Fibroblast of lung (primary cell): Measurements from ENCODE around the gene ENC1. TPM values are rescaled to one million over a fixed set of nuclear protein-coding genes. Genes with fewer than 3 reads are reported as not detected.

ENCODE experiments used
- DNase-seq, 2 donors: peaks; one replicate each; pipeline versions ENCODE4 v3.0.0 to v3.0.0-alpha.2; 2010; ENCODE audit warnings: low read depth in 2 of 2
- H2AFZ ChIP-seq: 2 replicates; pipeline ENCODE4 v1.5.1; 2012; ENCODE audit warnings: low read length, control low read depth, inconsistent platforms
- H3K27ac ChIP-seq: 2 replicates; pipeline ENCODE4 v1.5.1; 2011; ENCODE audit warnings: low read length, control low read depth; ENCODE audit not compliant: insufficient read depth
- H3K27me3 ChIP-seq: 2 replicates; pipeline ENCODE4 v1.5.1; 2011; ENCODE audit warnings: mild to moderate bottlenecking, low read length; ENCODE audit not compliant: control insufficient read depth, insufficient read depth
- H3K36me3 ChIP-seq: 2 replicates; pipeline ENCODE4 v1.5.1; 2011; ENCODE audit warnings: low read length; ENCODE audit not compliant: control insufficient read depth, insufficient read depth
- H3K4me1 ChIP-seq: 2 replicates; pipeline ENCODE4 v1.5.1; 2011; ENCODE audit warnings: low read length; ENCODE audit not compliant: control insufficient read depth, insufficient read depth; ENCODE audit errors: extremely low read depth
- H3K4me2 ChIP-seq: 2 replicates; pipeline ENCODE4 v1.5.1; 2011; ENCODE audit warnings: low read length, control low read depth; ENCODE audit not compliant: insufficient read depth; ENCODE audit errors: extremely low read depth
- H3K4me3 ChIP-seq, 4 experiments: fragments of 200-600 bp in 1 of 4; sonication (generic) in 1 of 4; replicated peaks in 1 of 4; 2 replicates each; pipeline ENCODE4 v1.5.1; 2011 to 2016; ENCODE audit warnings: low read length in 4 of 4, low read depth in 3 of 4, mild to moderate bottlenecking in 3 of 4, control low read depth in 2 of 4, inconsistent platforms in 1 of 4, mixed read lengths in 1 of 4; ENCODE audit not compliant: insufficient read depth in 1 of 4; ENCODE audit errors: control extremely low read depth in 1 of 4
- H3K79me2 ChIP-seq: 2 replicates; pipeline ENCODE4 v1.5.1; 2012; ENCODE audit warnings: mild to moderate bottlenecking, low read length, inconsistent platforms; ENCODE audit not compliant: control insufficient read depth, insufficient read depth
- H3K9ac ChIP-seq: 2 replicates; pipeline ENCODE4 v1.5.1; 2011; ENCODE audit warnings: mild to moderate bottlenecking, low read length, control low read depth; ENCODE audit not compliant: insufficient read depth
- H3K9me3 ChIP-seq: 2 replicates; pipeline ENCODE4 v1.5.1; 2012; ENCODE audit warnings: low read depth, low read length; ENCODE audit not compliant: control insufficient read depth, insufficient read depth
- H4K20me1 ChIP-seq: 2 replicates; pipeline ENCODE4 v1.5.1; 2011; ENCODE audit warnings: low read length; ENCODE audit not compliant: control insufficient read depth, insufficient read depth; ENCODE audit errors: extremely low read depth
- CTCF ChIP-seq, 2 donors: IDR thresholded peaks in 1 of 2; conservative IDR thresholded peaks in 1 of 2; 1 replicate in 1 of 2; 2 replicates in 1 of 2; pipeline ENCODE4 v1.5.1; 2011 to 2012; ENCODE audit warnings: low read length in 2 of 2, control low read depth in 1 of 2, inconsistent platforms in 1 of 2, low read depth in 1 of 2, mild to moderate bottlenecking in 1 of 2
- EZH2 ChIP-seq: IDR thresholded peaks from 2 replicates; pipeline ENCODE4 v1.5.1; 2012; ENCODE audit warnings: low read length, control low read depth, mild to moderate bottlenecking; ENCODE audit errors: missing control alignments
- polyA plus RNA-seq, 2 donors: library from polyadenylated mRNA; depleted of rRNA in 1 of 2; stranded (reverse) in 1 of 2; unstranded in 1 of 2; fragments of >200 nt; gene quantifications; 2 replicates each; pipeline ENCODE4 v1.2.1, GENCODE V29; 2011 to 2012; ENCODE audit warnings: missing spikeins in 1 of 2
- total RNA-seq: library from RNA; depleted of rRNA; stranded (reverse); fragments of >200 nt; gene quantifications from 2 replicates; pipeline ENCODE4 v1.2.1, GENCODE V29; 2014

ENC1 gene
- total and polyA plus RNA-seq, 2 donors (not counting 1 experiment from before 2014, with no cell fraction given) = 3.5 to 15.4 TPM

- peak overlapping the region; percentile 50 for H2AFZ ChIP-seq
- peaks cover 2% of the 10 kb centered on the region for H3K4me1 ChIP-seq
- no peaks in the 10 kb centered on the region for H4K20me1 ChIP-seq
- no peak overlapping the region for H3K4me3 ChIP-seq
- DNase-seq = peak; percentile 65 to 74
- no peak overlapping the region for H3K9ac ChIP-seq
- no peaks in the 10 kb centered on the region for H3K9me3 ChIP-seq
- no peaks in the 10 kb centered on the region for H3K27me3 ChIP-seq
- TF ChIP-seq CTCF (conservative IDR thresholded peaks at IDR 0.05 in 1 of 2, IDR thresholded peaks at IDR 0.05 in 1 of 2; ENCODE audit: low read depth in 1 of 2, low read length in 2 of 2) = peak; percentile 56 to 67
- TF ChIP-seq EZH2 = no peak
- H3K79me2 ChIP-seq = no peaks in the 10 kb centered on the region
- no peaks in the 10 kb centered on the region for H3K36me3 ChIP-seq
- H3K4me2 ChIP-seq = peak overlapping the region; percentile 56
- H3K27ac ChIP-seq = no peak overlapping the region
Measured at GRCh38 chr5:74648835-74649293, 8.3 kb upstream of the ENC1 start.

- H3K36me3 ChIP-seq = no peaks in the 10 kb centered on the region
- TF ChIP-seq EZH2 (no peak), CTCF (conservative IDR thresholded peaks at IDR 0.05 in 1 of 2, IDR thresholded peaks at IDR 0.05 in 1 of 2; ENCODE audit: low read depth in 1 of 2, low read length in 2 of 2) (no peak)
- H2AFZ ChIP-seq = no peak overlapping the region
- H3K4me2 ChIP-seq = no peak overlapping the region
- no peaks in the 10 kb centered on the region for H3K27me3 ChIP-seq
- peaks cover 15% of the 10 kb centered on the region for H3K4me1 ChIP-seq
- no peak overlapping the region for H3K9ac ChIP-seq
- H3K4me3 ChIP-seq = no peak overlapping the region
- no peaks in the 10 kb centered on the region for H4K20me1 ChIP-seq
- no peak overlapping the region for H3K27ac ChIP-seq
- H3K9me3 ChIP-seq = no peaks in the 10 kb centered on the region
- H3K79me2 ChIP-seq = no peaks in the 10 kb centered on the region
- DNase-seq = no peak
Measured at GRCh38 chr5:74647096-74647495, 6.6 kb upstream of the ENC1 start.

GRCh38 chr5:74643111-74643562 is 2.6 kb upstream of the ENC1 start:
- H3K4me1 ChIP-seq = peaks cover 13% of the 10 kb centered on the region
- H2AFZ ChIP-seq = peak overlapping the region; percentile 42
- TF ChIP-seq EZH2 (no peak), CTCF (conservative IDR thresholded peaks at IDR 0.05 in 1 of 2, IDR thresholded peaks at IDR 0.05 in 1 of 2; ENCODE audit: low read depth in 1 of 2, low read length in 2 of 2) (no peak)
- peak; percentile 91 to 99 for DNase-seq
- peak overlapping the region; percentile 67 for H3K4me2 ChIP-seq
- H3K9me3 ChIP-seq = no peaks in the 10 kb centered on the region
- no peaks in the 10 kb centered on the region for H4K20me1 ChIP-seq
- no peak overlapping the region for H3K4me3 ChIP-seq
- H3K27me3 ChIP-seq = no peaks in the 10 kb centered on the region
- no peaks in the 10 kb centered on the region for H3K36me3 ChIP-seq
- H3K9ac ChIP-seq = no peak overlapping the region
- peaks cover 21% of the 10 kb centered on the region for H3K79me2 ChIP-seq
- H3K27ac ChIP-seq = peak overlapping the region; percentile 42
